Left lobe of liver (tissue), 2 donors: ENCODE measurements around the gene GRPEL1. TPM values are rescaled to one million over a fixed set of nuclear protein-coding genes. Genes with fewer than 3 reads are reported as not detected.
A peak's percentile ranks its signal among the peaks of the same experiment; 100 is the strongest.

Experiments
- ATAC-seq: fragments of 200-7000 bp; cut with Tn5 transposase; one replicate; pipeline ENCODE4 v1.9.1; 2020; ENCODE audit warnings: mild to moderate bottlenecking, moderate library complexity
- DNase-seq: peaks from one replicate; pipeline ENCODE4 v3.0.0-alpha.2; 2020; ENCODE audit warnings: low spot score
- total RNA-seq: library from RNA; stranded (reverse); gene quantifications from one replicate; pipeline ENCODE4 v1.2.1, GENCODE V29; 2021
- donor health status: DM: no; HTN: no; CAD: no; lungs with moderate emphysema.
- donor health status: DM: no; HTN: yes; CAD: no.

Gene GRPEL1
- total RNA-seq, 1 donor from 2014 or later, result 37.3 TPM

DNA sequence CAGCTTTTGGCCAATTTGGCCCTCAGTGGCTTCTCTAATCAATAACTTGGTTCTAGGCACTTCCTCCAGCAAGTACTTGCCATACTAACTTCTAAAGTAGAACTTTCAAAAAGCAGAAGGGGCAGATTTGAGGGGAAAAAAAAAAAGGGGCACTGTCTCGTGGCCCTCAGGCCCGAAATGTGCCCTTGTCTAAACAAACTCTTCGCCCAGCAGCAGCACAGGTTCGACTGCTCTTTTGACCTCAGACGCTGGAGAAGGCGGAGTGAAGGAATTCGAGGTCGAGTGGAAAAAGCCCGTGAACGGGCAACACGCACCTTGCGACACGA lies 775 bp downstream of the GRPEL1 start:
- no peak for DNase-seq
- ATAC-seq, result peak; percentile 11

DNA sequence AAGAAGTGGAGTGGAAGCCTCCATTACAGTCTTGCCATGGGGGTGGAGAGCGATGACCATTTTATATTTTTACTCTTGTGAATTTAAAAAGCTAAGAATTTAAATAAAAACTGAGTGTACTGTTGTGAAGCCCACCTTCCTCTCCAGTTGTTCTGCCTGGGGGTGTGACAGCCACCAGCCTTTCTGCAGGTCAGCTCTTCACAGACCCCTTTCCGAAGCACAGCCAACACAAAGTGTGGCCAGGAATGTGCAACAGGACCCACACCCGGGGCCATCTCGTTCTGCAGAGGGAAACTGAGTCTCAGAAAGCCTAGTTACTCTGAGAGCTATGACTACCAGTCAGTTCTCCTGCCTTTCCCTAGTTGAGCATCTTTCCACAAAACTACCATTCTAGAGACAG lies 1.4 kb downstream of the GRPEL1 start:
- DNase-seq (no peak), ATAC-seq (no peak)

DNA sequence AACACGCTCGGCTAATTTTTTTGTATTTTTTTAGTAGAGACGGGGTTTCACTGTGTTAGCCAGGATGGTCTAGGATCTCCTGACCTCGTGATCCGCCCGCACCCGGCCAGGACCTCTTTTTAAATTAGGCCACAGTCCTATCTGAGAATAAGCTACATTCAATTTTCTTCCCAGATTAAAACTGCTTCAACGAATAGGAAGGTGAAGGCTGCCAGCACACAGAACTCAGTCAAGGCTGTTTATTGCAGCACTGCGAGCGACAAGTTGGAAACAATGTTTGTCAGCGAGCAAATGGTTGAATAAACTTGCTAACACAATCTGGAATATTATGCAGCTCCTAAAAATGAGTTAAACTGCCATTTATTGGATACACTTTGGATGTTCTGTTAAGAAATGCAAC lies 1.9 kb downstream of the GRPEL1 start:
- no peak for DNase-seq
- no peak for ATAC-seq

DNA sequence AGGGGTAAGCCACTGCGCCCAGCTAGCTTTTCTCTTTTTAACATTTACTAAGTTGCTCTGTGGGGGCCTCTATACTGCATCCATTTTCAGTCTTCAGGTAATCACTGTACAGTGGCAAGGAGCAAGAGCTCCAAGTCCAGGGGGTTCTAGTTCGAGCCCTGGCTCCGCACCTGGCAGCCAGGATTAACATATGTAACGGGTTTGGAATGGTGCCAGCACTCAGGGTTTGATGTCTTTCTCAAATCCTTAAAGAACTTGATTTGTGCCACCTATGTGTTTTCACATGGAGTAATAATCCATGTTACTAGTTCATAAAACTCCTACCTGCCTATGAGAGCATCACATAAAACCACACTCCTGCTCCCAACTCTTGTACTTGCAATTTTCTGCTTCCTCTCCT lies 4.5 kb downstream of the GRPEL1 start:
- no peak for DNase-seq
- no peak for ATAC-seq

DNA sequence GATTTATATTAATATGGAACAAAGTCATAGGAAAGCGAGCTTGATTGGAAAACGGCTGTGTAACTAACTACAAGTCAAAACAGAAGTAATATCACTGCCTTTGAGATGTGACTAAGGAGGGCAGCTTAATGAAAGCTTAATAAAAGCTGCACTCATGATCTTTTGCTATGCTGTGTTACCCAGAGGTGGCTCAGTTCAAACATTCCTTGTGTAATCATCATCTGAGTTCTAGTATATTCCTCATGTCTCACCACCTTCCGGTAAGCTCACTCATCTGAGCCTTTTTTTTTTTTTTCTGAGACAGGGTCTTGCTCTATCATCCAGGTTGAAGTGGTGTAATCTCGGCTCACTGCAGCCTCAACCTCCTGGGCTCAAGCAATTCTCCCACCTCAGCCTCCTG lies 5.0 kb downstream of the GRPEL1 start:
- no peak for DNase-seq

DNA sequence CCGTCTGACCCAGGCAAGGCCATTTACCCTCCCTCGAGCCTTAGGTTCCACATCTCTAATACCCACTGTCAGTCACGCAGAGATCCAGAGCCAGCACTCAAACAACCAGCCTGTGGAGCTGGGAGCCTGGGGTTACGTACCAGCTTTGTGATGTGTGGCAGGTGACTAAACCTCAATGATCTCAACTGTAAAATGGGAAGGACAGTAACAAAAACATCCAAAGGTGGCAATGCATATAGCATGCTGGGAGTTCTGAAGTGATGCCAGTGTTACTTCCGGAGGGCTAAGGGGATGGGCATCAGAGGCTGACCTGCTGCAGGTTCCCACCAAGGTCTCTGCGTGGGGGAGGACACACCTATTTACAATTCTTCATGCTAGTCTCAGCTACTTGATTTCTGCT lies 6.0 kb downstream of the GRPEL1 start:
- DNase-seq (no peak), ATAC-seq (no peak)

More for the DNA sequence above, 5.0 kb downstream of the GRPEL1 start:
- no peak for ATAC-seq

DNA sequence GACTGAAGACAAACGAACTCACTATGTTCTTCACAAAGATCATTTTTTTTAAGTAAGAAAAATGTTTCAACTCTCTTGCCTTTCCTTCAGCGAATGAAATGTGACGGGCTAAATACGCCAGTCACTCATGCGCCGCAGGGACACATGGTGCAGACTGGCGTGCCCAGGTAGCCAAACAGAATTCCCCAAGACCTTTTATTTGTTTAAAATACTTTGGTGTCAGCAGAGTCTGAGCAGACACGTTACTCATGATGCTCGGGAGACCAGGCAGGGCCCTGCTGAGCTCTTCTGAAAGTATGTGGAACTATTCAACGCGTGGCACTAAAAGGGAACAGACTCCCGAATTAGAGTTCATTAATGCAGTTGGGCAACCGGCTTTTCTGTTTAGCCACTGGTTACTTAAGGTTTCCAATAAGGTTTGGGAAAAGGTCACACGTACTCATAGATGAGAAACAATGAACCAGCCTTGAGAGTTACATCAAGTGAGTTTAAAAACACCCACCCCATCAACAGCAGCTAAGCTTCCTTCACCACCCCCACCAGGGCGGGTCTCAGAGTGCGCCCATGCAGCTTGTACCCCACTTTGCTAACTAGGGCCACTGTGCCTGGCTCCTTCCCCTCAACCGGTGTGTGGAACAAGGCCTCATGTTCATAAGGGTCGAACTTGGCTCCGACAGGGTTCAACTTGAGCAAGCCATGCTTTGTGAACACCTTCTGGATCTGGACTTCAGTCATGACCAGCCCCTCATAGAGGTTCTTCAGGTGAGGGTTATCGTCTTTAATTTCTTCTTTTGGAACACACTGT lies 7.3 kb downstream of the GRPEL1 start:
- no peak for ATAC-seq
- DNase-seq, result no peak

DNA sequence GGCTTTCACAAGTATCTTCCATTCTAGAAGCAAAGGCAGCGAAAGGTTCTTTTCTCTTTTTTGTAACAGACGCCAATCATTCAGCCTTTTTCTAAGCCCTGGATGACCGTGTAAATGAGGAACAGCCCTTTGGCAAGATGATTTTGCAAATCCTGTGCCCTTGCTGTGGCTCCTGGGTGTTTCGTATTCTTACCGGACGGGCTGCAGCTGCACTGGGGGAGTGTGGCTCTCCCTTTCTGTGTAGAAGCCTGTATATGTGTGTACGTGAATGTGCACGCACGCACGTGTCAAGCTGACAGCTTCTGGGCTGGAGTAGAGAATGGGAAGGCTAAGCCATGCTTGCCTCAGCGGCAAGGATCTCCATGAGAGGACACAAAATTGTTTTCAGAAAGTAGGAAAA lies 8.2 kb downstream of the GRPEL1 start:
- no peak for DNase-seq
- ATAC-seq, result no peak

DNA sequence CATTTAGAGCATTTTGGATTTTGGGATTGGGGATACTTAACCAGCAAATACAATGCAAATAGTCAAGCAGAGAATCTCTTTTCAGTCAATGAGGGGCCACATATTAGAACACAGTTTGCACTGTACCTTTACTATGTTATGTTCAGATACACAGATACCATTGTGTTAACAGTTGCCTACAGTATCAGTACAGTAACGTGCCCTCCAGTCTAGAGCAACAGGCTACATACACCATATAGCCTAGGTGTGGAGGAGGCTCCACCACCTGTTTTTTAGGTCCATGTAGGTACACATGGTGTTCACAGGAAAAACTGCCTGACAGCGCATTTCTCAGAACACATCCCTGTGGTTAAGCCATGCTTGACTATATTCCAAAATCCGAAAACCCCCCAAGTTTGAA lies 9.1 kb downstream of the GRPEL1 start:
- ATAC-seq (no peak), DNase-seq (no peak)

DNA sequence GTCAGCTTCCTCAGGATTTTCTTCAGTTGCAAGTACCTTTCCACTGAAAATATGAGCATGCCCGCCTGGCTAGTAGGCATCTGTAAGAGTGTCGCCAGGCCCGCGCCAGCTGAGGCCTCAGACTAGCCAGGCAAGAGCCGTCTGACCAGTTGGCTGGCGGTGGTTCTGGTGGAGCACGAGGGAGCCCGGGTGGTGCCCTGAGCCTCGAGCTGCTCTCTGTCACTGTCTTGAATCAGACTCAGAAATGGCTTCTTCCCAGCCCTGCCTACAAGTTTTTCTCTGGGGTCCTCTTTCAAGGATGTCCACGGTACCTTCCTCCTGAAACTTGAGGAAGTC lies 11.9 kb downstream of the GRPEL1 start:
- no peak for ATAC-seq
- DNase-seq, result no peak

DNA sequence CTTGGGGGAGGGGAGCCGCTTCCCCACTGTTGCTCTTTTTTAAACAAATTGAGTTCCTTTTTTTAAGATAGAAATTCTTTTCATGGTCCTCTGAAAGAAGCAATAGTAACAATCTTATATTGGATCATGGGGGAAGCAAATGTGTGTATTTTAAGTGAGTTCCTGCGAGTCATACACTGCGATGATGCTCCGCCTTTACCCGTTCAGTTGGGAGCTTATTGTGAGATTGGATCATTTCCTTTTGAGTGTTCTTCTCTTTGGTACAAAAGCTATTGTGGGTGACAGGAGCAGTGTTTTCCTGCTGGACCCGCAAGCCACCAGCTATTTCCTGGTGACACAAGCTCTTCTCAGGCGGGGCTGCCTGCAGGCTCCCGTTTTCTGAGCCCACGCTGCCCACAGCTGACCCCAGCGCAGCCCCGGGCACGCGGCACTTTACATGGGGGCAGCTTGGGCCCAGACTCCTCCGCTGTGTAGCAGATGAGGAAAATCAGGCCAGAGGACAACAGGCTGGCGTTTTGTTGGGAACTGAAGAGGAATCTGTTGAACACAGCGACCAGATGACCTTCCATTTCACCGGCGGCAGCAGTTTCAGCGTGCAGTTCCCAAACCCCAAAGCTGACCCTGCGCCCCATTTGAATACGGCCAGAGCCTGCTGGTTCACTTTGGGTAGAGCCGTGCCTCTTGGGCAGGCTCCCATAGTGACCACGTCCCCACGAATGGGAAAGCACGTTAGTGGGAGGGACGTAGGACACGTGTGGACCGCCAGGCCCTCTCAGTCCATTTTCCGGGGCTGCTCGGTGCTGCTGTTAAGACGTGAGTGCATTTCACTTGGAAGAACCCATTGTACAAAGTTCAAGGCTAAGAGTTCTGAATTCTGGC lies 12.5 kb downstream of the GRPEL1 start:
- ATAC-seq (no peak), DNase-seq (no peak)

DNA sequence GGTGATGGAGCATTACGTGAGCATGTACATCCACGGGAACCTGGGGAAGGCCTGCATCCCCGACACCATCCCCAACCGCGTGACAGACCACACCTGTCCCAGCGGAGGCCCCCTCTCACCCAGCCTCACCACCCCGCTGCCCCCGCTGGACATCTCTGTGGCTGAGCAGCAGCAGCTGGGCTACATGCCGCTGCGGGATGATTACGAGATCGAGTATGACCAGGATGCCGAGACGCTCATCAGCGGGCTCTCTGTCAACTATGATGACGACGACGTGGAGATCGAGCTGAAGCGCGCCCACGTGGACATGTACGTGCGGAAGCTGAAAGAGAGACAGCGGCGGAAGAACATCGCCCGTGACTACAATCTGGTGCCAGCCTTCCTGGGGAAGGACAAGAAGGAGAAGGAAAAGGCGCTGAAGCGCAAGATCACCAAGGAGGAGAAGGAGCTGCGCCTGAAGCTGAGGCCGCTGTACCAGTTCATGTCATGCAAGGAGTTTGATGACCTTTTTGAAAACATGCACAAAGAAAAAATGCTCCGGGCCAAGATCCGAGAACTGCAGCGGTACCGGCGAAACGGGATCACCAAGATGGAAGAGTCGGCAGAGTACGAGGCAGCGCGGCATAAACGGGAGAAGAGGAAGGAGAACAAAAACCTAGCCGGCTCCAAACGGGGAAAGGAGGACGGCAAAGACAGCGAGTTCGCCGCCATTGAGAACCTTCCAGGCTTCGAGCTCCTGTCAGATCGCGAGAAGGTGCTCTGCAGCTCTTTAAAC lies 13.6 kb downstream of the GRPEL1 start:
- no peak for DNase-seq
- no peak for ATAC-seq

DNA sequence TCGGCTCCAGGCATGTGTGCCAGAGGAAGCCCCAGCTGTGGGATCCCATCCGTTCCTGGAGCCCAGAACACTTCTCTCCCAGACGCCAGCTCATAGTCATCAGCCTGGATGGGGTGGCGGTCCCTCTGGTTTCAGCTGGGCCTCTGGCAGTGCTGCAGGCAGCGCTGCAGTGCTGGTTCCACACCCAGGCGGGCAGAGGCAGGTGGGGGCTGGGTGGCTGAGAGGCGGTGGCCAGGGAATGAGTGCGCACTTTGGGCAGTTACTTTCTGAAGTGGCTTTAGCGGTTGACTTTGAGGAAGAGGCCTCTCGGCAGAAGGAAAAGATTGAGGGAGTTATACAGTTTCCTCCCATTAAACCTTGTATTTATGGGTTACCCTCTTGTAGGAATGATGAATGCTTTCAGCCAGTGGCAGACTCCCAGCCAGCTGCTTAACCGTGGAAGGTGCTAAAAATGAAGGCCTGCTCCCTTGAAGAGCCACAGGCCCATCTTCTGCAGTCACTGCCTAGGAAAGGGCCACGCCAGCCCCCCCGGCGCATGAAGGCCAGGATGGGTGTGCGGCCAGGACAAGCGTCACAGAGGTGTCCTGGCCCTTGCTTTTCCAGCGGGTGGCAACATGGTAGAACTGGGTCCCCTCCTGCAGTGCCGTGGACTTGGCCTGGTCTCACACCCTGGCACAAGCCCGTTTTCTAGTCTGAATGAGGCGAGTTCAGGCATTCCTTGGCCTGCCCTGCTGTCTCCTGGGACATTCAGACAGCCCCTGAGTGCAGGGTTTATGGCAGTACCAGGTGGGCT lies 14.7 kb downstream of the GRPEL1 start:
- ATAC-seq (no peak), DNase-seq (no peak)

DNA sequence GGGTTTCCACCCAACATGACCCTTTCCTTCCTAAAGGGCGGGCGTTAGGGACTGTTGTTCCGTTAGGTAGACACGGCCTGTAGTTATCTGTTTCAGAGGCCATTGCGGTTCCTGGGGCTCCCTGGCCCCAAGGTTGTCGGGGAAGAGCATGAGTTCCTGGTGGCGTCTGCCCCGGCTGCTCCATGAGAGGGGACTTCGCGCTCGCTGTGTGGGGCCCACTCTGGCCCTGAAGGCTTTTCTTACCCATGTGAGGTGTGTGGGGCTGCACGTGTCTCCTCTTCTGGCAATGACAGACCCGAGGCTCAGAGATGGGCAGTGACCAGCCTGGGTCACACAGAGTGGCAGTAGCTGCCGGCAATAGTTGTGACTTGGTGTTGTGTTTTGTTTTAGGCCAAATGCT lies 15.6 kb downstream of the GRPEL1 start:
- ATAC-seq, result no peak
- no peak for DNase-seq

DNA sequence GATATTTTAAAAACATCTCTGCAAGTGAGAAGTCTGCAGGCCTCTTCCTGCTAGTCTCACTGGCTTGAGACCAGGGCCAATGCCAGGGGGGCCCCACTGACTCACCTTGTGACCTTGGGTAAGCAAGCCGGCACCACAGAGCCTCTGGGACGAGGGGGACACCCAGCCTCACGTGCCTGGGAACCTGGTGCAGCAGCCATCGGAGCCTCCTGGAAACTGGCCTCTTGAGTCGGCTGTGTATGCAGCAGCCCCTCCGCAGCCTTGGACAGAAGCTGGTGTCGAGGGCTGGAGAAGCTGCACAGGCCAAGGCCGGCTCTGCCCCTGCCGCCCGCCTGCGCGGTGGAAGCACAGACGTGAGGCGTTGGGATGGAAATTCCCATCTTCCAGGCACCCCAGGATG lies 16.0 kb downstream of the GRPEL1 start:
- no peak for DNase-seq
- no peak for ATAC-seq

DNA sequence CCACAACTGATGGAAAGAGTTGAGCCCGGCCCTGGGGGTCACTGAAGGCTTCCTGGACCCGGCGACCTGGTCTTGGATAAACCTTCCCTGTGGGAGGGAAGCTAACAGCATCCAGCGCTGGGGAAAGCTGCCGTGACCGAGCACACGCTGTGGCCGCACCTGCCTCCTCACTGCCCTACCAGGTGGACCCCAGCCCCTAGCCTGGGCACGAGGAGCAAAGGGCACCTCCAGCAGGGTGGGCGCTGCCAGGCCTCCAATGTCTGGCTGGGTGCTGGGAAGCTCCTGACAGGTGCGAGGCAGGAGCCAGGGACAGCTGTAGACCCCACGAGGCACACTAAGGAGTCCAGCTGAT lies 16.7 kb downstream of the GRPEL1 start:
- ATAC-seq (no peak), DNase-seq (no peak)

DNA sequence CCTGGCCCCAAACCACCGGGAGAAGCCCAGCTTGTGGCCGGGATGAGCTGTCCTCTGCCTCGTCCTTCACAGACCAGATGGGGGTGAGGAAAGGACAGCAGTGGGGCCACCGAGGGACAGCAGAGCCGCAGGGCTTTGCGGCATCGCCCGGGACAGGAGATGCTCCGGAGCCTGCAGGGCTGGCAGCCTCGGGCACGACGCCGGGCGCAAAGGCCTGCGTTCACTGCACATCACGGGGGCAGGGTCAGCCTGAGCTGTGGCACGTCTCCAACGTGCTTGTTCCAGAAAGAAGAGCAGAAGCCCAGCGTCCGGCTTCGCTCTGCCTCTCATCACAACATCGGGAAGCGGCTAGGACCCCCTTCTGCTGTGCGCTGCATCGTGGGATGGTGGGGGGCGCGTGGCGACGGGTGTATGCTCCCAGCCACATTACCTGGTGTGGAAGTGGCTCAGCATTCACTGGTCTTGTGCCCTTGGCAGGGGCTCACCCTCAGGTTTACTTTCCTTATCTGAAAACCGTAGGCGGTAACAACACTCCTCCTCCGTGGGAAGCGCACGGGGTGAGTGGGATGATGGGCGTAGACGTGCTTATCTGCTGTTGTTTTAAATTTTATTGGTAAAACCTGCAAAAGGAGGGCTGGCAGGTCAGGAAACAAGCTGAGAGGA lies 17.3 kb downstream of the GRPEL1 start:
- ATAC-seq, result peak; percentile 82
- peak; percentile 79 for DNase-seq

DNA sequence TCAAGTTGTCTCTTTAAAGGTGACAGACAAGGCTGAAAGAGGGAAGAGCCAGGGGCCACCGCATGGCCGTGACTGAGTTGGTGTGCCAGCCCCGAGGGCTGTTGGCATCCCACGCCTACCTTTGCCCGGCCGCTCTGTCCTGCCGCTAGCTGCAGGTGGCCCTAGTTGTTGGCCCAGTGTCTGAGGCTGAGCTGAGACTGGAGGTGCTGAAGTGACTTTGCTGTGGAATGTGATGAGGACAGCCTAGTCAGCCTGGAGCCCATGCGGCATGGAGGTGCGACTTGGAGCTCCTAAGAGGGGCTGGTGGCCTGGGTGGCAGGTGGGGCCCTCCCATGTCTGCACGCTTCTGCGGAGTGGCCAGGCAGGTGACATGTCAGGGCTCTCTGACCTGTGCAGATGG lies 18.1 kb downstream of the GRPEL1 start:
- DNase-seq (no peak), ATAC-seq (peak; percentile 51)

DNA sequence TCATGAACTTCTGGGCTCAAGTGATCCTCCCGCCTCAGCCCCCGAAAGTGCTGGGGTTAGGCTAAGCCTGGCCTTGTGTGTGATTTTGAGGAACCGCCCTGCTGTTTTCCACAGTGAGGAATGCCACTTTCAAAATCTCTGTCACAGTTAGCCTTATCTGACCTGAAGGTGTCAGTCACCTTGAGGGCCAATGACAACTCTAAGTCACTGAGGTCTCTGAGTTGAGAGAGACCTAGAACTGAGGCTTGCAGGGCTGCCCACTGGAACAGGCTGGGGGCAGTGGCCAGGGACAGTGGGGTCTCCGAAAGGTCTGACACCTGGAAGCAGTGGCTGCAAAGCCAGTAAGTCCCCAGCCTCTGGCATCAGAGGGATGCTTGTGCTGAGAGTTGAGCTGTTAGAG lies 18.6 kb downstream of the GRPEL1 start:
- no peak for DNase-seq
- ATAC-seq, result no peak

DNA sequence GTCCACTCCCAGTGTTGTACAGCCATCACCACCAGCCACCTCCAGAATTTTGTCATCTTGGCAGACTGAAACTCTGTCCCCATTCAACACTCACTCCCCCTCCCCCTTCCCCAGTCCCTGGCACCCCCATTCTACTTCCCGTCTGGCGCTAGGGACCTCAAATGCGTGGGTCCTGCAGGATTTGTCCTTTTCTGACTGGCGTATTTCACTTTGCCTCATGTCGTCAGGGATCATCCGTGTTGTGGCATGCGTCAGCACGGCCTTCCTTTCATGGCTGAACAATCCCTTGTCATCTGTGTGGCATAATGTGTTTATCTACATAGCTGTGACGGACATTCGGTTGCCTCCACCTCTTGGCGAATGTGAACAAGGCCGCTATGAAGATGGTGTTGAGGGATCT lies 19.2 kb downstream of the GRPEL1 start:
- ATAC-seq (no peak), DNase-seq (no peak)

DNA sequence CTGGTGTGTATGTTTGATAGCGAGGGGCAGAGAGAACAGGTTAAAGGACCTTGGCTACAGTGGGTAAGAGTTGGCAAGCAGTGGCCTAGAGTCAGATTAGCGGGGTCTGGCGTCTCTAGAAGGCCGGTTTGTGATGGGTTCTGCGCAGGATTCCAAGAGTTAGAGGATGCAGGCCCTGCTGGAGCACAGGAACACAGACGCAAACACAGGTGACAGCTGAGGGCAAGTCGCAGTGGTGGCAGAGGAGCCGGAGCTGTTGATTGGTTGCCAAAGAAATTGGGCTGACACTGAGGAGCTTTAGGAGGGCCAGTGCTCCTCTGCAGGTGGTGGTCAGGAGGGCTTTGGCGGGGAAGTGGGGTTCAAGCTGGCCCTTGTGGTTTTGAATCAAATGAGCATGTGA lies 20.9 kb downstream of the GRPEL1 start:
- ATAC-seq, result no peak
- DNase-seq, result no peak
